GM12878 (cell line): ENCODE data around the gene OGA.

Source experiments
- CREB1 ChIP-seq: IDR thresholded peaks from 2 replicates; pipeline ENCODE4 v1.6.1; 2012; ENCODE audit warnings: low read depth, mild to moderate bottlenecking, inconsistent platforms
- DPF2 ChIP-seq: fragments of 450-650 bp; IDR thresholded peaks from 2 replicates; pipeline ENCODE4 v1.6.1; 2017; ENCODE audit warnings: mild to moderate bottlenecking
- EP300 ChIP-seq, 2 experiments: fragments of 150-350 bp in 1 of 2; IDR thresholded peaks; 2 replicates each; pipeline ENCODE4 v1.6.1; 2011 to 2012; ENCODE audit warnings: low read depth in 2 of 2, low read length in 2 of 2, borderline replicate concordance in 1 of 2, improper control_type of control experiment in 1 of 2, inconsistent platforms in 1 of 2; ENCODE audit not compliant: control insufficient read depth in 1 of 2
- FOXM1 ChIP-seq: IDR thresholded peaks from 2 replicates; pipeline ENCODE4 v1.6.1; 2012; ENCODE audit warnings: low read depth, mild to moderate bottlenecking, inconsistent platforms, low read length, moderate library complexity
- MXI1 ChIP-seq: fragments of 150-350 bp; IDR thresholded peaks from 2 replicates; pipeline ENCODE4 v1.6.1; 2011; ENCODE audit warnings: low read depth, mild to moderate bottlenecking, inconsistent platforms, low read length, improper control_type of control experiment
- POLR2A ChIP-seq: IDR thresholded peaks from 2 replicates; pipeline ENCODE4 v1.6.1; 2011; ENCODE audit warnings: low read depth, mild to moderate bottlenecking, low read length
- TF ChIP-seq, protein P1 (sequence below), 3 experiments: IDR thresholded peaks in 2 of 3; conservative IDR thresholded peaks in 1 of 3; 2 replicates each; pipeline ENCODE4 v1.5.1; 2011; ENCODE audit warnings: low read depth in 3 of 3, low read length in 3 of 3, mild to moderate bottlenecking in 3 of 3, control low read depth in 2 of 3, moderate library complexity in 2 of 3, inconsistent platforms in 1 of 3, mixed read lengths in 1 of 3; ENCODE audit not compliant: control insufficient read depth in 2 of 3, insufficient read depth in 1 of 3; ENCODE audit errors: extremely low read depth in 1 of 3
- TF ChIP-seq, protein P2 (sequence below): IDR thresholded peaks from 2 replicates; pipeline ENCODE4 v1.6.1; 2011; ENCODE audit warnings: low read depth, mild to moderate bottlenecking, low read length, moderate library complexity, borderline replicate concordance; ENCODE audit errors: extremely low read depth

DNA sequence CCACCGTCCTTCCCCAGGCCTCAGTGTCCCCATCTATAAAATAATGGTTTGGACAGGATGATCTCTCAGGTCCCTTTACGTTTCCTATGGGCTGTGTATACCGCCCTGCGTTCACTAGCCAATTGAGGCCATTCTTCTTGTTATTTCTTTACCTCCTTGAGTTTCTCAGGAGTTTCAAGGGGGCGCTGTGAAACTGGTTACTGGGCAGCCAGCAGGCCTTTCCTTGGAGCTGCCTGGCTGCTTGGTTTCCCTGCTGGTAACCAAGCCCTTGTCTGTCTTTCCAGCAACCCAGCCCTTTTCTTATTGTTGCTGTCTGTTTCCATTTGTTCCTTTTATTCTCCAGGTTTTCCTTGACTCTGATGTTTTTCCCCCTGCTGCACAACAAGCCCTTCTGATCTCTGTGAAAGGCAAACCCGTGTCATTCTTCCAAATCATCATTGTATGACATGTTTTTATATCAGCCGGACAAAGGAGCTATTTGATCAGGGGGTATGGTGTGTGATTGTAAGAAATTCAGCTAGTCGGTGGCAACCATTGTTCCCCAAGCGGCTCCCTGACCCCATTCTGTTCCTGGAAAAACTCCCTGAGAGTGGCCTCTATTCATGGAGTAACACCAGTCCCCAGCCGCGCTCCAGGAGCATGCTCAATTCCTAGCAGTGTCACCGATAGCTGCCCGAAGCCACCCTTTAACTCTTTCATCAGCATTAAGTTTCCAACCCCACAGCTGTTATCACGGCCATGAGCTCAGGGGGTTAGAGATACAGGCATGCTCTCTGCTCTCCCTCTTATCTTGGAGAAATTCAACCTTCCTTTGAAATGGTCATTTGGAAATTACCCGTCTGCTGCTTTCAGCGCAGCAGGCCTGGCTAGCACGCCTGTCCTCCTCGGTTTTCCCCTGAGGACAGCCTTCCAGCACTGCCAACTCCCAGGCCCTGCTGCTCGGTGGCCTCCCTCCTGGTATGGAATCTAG is 68.9 kb downstream of the OGA start:
- TF ChIP-seq FOXM1 (no peak), DPF2 (no peak), POLR2A (no peak), CREB1 (no peak), MXI1 (no peak), EP300 (IDR thresholded peaks at IDR 0.05; ENCODE audit: borderline replicate concordance in 1 of 2, control insufficient read depth in 1 of 2, low read depth in 2 of 2, low read length in 2 of 2) (no peak)
- TF ChIP-seq, protein P1, sequence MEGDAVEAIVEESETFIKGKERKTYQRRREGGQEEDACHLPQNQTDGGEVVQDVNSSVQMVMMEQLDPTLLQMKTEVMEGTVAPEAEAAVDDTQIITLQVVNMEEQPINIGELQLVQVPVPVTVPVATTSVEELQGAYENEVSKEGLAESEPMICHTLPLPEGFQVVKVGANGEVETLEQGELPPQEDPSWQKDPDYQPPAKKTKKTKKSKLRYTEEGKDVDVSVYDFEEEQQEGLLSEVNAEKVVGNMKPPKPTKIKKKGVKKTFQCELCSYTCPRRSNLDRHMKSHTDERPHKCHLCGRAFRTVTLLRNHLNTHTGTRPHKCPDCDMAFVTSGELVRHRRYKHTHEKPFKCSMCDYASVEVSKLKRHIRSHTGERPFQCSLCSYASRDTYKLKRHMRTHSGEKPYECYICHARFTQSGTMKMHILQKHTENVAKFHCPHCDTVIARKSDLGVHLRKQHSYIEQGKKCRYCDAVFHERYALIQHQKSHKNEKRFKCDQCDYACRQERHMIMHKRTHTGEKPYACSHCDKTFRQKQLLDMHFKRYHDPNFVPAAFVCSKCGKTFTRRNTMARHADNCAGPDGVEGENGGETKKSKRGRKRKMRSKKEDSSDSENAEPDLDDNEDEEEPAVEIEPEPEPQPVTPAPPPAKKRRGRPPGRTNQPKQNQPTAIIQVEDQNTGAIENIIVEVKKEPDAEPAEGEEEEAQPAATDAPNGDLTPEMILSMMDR (IDR thresholded peaks at IDR 0.05 in 2 of 3, conservative IDR thresholded peaks at IDR 0.05 in 1 of 3; ENCODE audit: control insufficient read depth in 2 of 3, extremely low read depth in 1 of 3, insufficient read depth in 1 of 3, low read depth in 3 of 3, low read length in 3 of 3): no peak
- TF ChIP-seq, protein P2, sequence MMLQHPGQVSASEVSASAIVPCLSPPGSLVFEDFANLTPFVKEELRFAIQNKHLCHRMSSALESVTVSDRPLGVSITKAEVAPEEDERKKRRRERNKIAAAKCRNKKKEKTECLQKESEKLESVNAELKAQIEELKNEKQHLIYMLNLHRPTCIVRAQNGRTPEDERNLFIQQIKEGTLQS: no peak
